Stimulated activated CD8-positive, alpha-beta memory T cell treated with anti-CD3 and anti-CD28 coated beads, Interleukin-4, amount 100 ng/mL, for 24 hours (primary cell): ENCODE results near the gene DLG2.

ENCODE experiments used
- DNase-seq: peaks from one replicate; pipeline ENCODE4 v3.0.0-alpha.2; 2020; ENCODE audit warnings: low read depth

Gene DLG2

DNA sequence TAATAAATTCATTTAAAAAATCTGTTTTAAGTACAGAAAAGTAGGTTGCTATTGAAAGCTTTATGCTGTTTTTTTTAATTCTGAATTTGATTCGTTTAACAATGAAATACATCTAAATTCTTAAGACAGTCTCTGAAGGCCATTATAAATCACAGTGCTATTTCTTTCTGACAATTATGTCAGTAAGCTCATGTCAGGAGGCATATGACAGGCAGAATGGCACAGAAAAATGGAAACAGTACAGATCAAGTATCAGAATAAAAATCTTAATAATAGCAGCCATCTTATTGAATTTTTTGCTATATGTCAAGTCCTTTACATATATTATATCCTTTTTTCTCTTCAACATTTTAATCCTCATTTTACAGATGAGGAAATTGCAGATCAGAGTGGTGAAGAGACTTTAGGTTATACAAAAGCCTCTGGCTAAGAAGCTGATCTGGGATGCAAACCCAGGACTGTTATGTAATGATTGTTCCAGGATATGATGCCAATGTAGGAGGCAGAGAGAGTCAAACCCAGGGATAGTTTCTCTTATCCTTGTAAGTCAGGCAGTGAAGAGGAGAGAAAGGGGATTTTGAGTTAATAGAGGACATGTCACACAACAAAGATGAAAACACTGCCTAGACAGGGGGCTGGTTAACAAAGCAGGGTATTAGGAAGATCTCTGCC is 2057.9 kb downstream of the DLG2 start:
- DNase-seq, result no peak

DNA sequence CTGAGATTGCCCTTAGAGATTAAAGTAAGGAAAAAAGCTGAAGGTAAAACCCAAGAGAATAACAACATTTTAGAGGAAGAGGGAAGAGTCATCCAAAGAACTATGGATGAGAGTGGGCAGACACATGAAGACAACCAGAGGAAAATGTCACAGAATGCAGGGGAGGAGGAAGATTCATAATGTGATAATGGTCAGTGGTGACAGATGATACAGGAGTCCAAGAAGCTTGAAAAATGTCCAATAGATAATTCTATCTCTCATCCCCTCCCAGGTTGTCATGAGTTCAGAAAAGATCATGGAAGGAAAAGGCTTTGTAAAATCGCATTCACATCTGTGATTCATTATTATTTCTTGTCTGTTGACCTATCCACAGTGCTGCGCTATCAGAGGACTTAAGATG is 2058.6 kb downstream of the DLG2 start:
- DNase-seq, result no peak

DNA sequence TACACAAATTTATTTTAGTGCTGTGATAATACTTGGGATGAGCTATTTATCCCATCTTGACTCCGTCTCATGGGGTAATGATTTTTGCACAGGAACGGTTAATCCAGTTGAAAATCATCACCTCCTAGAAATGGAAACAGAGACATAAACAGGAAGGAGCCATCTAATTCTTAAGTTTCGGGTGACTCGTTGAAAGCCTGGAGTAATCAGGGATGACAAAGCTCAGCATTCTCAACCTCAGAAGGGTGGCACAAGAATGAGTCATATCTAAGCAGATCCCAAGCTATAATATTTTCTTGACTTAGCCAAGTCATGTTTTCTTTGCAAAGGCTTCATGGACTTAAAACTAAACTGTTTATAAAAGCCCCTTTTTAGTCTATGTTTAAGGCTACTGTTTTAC is 2060.2 kb downstream of the DLG2 start:
- DNase-seq, result no peak

DNA sequence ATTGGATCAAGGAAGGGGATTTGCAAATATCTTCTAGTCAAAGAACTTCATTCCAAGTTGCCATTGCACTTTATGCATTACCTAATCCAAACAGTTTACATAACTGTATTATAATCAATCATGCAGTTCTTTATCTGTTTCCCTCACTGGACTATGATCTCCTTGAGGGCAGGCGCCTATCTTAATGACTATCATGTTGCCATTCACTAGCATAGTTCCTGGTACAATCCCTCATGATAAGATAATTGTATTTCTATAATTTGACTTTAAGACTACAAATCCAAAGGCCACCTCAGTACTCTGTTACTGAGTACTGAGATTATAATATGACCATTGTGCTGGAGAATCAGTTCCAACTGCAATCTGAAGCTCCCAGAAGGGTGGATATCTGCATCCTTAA is 2062.3 kb downstream of the DLG2 start:
- no peak for DNase-seq

DNA sequence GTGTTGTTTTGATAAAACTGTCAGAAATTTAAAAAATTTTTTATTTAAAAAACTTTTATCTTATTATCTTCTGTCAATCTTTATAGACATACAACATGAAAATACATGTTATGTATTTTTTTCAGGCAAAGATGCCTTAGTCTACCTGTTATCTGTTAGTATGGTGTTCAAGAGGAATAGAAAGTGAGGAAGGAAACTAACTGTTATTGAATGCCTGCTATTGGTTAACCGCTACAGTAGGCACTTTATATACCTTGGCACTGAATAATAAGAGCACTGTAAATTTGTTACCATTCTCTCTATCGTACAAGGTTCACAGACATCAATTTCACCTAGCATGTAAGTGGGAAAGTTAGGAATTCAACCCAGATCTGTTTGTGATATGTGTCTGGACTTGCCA is 2068.9 kb downstream of the DLG2 start:
- DNase-seq, result no peak

DNA sequence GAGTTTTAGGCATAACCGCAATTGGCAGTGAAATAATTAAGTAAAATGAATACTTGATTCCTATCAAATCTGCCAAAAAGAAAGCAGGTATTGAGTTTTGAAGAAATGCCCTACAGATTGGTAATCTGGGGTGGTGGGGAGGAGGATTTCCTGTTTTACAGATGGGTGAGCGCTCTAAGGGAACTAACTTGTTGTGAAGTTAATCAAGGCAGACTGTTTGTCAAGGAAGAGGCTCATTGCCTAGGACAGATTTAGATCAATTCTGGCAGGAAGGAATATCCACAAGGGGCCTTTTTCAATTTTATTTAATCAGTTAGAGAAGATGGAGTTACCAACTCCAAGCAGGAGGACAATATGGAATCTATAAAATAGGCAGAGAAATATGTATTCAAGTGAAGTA is 2069.5 kb downstream of the DLG2 start:
- no peak for DNase-seq

DNA sequence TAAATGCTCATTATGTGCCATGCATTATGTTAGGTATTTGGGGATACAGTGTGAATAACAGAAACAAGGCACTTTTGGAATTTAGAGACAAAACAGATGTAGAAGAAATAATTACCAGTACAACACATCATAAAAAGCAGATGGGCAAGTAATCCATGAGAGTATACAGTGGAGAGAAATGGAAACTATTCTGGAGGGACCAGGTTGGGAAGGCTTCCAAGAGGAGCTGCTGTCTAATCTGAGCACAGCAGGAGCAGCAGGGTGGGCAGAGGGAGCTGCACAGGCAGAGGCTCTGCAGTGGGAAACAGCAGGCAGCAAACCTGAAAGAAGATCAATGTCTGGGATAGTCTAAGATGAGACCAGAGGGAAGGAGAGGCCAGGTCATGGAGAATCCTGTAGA is 2072.3 kb downstream of the DLG2 start:
- DNase-seq, result no peak

DNA sequence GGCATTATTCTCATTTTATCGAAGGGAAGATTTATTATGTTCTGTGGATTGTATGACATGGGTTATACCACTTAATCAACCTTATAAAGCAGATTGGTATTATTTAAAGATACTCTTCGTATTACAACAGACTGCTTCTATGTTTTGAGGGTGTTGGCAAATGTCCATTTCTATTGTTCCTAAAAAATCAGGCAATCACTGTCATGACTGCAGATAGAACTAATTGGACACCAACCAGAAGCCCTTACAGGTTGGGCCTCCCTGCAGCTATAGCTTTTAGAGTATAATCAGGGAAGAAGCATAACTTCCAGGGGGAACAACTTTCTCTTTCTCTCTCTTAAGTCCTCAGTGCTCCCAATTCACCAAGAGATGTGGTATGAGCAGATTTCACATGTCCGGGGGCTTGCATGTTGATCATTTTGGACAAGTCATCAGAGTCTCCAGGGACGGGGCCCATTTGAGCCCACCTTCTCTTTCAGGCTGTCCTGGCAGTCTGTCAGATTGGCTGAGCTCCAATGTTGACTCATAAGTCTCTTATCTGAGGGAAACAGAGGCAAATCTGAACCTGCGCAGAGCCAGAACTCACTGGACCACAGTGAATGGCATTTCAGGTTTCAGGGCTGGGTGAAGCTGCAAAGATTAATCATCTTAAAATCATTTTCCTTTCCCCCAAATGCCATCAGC is 2077.0 kb downstream of the DLG2 start:
- DNase-seq, result no peak

DNA sequence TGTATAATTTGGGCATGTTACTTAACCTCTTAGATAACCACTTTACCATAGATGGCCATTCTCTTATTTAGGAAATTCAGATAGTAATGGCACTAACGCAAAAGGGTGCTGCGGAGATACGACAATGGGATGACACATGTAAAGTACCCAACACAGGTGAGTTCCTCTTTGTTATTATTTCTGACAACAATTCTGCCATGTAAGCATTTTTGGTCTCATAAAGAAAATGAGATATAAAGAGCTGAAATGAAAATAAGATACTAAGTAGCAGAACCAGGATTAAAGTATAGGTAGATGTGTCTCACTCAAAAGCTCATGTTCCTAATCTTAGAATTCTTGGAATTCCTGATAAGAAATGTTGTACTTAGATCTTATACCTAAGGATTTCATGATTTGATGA is 2080.8 kb downstream of the DLG2 start:
- no peak for DNase-seq

DNA sequence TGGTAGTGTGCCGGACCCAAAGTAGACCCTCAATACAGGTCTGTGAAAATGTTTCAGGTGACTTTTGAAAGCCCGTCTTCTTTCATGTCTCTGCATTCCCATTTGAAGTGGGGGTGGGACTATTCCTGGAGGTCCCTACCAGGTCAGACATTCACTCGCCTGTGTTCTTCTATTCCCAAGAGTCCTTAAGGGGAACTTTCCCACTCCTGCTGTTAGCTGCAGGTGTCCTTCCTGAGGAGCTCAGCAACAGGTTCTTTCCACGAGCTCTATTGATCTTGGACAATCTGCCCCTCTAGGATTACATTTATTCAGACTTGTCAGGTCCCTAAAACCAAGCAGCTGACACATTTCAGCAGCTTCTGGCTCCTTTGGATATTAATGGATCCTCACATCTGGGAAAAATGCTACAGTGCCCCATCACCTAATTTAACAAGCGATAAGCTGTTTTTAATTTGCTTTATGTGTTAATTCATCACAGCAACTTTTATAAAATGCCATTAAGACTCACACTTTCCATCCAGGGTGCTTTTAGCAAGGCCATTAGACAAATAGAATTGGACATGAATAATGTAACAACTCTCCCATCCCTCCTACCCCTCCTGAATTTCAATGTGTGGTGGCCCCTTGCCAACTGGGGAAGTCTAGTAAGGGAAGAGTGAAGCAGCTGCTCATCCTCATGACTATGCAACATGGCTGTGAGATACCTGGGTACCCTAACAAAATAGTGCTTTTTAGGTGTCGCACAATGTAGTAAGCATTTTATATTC is 2081.5 kb downstream of the DLG2 start:
- no peak for DNase-seq

DNA sequence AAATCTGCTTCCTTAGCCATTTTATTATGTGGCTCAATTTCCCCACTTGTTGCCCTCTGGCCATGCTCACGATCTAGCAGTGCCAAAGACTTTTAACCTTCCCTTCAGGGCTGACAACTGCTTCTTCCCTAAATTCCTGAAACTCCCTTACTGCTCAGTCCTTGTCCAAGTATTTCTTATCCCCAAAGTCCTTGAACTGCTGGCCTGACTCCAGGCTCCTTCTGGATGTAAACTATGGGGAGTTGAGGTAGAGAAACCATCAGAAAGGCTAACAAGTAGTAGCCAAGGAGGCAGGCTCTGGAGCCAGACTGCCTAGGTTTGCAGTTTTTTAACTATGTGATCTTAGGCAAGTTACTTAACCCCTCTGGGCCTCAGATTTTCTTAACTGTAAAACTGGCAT is 2082.3 kb downstream of the DLG2 start:
- DNase-seq, result no peak

DNA sequence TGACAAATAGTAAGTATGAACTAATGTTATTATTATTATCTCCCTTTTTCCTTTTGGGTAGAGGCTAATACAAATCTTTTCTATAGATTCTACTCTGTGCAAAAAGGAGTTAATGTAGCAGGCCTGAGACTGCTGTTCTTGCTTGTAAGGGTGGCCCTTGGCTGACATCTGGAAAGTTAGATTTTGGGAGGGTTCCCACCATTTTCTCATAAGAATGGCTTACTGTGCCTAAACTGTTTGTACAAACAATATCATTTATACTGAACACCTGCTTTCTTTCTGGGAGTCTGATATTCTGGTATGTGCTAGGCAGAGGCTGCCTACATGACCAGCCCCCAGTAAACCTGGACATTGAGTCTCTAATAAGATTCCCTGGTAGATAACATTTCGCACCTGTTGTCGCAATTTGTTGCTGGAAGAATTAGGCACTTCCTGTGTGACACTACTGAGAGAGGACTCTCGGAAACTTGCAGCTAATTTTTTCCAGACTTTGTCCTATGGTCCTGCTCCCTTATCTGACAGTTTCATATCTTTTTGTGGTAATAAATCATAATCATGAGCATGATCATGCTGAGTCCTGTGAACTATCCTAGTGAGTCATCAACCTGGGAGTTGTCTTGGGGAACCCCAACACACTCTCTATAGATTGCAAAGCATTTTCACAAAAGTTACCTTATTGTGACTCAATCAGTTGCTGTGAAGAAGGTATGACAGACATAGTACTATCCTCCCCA is 2083.3 kb downstream of the DLG2 start:
- no peak for DNase-seq

DNA sequence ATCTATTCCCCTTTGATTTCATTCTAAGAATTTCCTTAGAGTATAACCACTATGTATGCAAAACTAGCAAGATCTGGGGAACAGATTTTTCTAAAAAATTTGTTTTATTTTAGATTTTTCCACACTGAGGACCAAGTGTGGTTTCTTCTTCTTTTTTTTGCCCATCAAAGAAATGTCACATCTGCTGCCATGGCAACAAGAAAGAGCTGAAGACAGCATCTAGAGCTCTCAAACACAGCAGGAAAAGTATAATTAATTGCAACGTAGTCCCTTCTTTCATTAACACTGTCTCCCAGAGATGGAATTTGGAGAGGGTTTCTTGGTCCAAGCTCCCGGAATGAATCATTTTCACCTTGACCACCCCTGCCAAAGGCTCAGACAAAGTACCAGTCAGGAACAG is 2084.3 kb downstream of the DLG2 start:
- DNase-seq, result no peak

DNA sequence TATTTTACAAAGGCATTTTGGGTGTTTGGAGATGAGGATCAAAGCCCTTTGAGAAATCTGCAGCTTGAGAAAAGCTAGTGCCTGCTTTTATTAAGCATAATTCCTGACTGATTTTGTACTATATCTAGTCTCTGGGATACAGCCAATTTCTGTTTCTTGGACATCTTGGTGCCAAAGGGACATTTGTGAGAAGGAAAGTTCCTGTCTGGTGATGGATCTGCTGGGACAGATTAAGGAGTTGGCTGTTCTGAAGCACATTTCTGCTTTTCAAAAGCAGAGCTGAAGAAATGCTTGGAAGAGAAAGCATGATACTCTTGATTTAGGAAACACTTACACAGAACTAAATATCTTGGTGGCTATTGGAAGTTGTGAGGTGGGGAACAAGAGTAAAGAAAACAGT is 2086.4 kb downstream of the DLG2 start:
- no peak for DNase-seq

DNA sequence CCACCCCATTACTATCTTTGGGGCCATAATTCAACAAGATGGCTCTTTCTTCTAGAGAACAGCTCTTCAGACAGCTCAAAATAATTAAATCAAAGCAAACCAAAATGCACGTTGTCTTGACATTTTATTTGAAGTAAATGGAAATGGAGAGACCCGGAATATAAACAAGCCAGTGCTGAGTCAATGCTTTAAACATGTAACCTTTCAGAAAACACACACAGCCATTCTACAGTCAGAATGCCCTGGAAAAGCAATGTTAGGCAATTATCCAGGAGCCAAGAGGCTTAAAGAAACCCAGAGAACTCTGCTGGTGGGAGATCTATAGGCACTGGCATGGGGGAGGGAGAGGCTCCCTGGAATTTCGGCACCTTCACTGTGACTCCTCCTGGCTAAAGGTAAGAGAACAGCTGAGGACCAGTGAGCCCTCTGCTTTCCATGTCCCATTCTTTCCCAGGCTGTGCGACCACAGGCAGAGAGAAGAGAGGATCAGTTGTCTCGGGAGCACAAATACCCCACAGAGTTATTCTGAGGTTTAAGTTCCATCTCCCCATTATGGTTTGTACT is 2086.9 kb downstream of the DLG2 start:
- DNase-seq, result no peak

DNA sequence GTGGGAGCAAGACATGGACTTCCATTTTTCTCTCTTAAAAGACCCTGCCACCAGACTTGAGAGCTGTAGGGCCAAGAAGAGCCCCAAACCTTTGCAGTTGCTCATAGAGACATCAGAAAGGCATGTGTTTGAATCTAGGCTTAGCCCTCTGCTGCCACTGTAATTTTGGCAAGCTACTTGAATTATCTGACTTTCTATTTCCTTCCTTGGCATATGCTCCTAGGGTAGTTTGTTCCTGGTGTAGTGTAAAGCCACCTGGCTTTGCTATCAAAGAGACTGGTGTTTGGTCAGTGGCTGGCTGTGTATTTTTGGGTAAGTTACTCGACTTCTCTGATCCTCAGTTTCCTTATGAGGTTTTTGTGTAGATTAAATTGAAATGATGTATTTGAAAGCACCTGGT is 2088.9 kb downstream of the DLG2 start:
- DNase-seq, result no peak

DNA sequence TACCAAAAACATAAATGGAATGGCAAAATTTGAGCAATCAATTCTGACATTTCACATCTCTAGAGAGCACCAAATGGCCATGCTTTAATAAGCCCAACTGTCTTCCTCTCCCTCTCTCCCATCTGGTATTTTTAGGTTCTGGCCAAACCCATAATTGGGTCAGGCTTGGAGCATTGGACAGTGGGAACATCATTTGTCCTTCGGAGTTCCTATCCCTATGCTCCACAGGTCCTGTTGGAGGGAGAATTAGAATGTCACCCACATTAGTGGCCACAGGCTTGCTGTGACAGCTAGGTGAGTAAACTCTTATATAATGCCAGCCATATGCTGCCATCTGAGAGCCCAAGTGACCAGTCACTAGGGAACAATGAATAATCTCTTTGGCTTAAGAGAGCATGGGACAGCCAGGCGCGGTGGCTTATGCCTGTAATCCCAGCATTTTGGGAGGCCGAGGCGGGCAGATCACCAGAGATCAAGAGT is 2090.0 kb downstream of the DLG2 start:
- no peak for DNase-seq

DNA sequence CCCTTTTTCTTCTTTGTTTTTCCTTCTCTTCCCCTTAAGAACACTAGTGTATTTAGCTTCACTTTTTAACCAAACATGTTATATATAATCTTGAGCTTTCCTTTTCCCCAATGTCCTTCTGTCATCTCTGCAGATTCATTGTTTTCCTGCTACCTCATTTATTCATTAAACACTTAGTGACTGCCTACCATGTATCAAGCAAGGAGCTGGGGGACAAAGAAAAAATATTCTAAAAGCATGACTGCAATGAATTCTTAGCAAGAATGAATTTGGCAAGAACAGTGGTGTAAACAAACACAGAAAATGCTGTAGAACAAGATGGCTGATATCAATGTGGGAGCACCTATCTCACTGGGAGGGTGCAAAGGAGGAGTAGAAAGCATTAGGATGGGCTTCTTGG is 2094.0 kb downstream of the DLG2 start:
- no peak for DNase-seq

DNA sequence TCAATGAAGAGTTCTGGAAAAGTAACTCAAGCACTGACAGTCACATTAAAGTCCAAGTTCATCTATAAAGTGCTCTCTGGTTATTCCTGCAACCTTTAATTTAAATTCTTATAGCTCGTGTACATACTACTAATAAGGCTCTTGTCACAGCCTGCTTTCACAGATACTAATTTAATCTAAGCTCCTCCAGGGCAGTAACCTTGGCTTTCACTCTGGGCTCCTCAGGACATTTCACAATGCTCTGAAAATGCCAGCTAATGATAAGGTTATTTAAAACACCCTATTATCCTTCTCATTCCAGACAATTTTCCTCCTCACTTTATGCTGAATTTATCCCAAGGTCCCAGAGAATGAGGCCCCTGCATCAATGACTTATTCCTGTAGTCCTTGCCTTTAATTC is 2098.3 kb downstream of the DLG2 start:
- no peak for DNase-seq

DNA sequence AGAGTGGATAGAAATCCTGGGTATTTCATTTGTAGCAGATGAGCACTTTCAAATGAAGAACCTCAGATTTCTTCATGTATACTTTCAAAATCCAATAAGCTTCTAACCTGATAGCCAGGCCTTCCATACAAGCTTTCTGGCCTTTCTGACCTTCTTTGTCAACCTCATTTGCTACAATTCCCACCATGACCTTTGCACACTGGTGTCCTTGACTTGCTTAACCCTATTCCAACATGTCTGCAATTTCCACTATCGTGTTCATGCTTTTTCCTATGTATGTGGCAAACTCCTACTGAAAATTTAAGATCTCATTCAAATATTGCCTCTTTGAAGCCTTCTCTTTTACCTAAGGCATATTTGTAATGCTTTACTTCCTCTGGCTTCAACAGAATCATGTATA is 2098.9 kb downstream of the DLG2 start:
- no peak for DNase-seq

DNA sequence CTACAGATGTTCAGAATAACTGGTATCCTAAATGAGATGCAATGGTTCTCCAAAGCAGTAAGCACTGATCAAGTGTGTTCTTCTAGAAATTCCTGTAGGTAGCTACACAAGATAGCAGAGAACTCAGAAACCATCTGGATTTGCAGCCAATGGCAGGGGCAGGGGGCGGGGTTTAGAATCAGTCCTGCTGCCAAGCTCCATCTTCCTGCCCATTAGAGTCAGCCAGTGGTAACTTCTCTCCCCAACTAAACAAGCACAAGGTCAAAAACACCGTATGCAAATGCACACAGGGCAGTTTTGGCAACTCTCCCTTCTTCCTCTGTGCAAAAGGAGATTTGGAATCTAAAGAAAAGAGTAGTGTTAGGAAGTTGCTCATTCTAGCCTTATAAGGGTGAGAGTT is 2103.5 kb downstream of the DLG2 start:
- no peak for DNase-seq

DNA sequence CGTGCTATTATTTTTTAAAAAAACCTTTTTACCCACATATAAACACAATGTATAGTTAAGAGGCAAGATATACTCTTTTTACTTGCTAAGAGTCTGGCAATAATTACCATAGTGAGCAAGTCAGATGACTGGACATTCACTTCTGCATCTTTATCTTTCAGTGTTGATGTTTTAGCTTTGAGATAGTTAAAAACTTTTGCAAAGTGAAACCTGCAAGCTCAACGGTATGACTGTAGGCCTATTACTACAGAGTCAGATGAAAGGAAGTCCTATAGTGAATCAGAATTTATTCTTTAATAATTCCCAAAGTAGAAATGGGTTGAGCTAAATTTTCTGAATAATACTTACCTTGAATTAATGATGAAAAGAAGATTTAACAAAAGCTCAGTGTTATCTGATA is 2104.2 kb downstream of the DLG2 start:
- no peak for DNase-seq
